ENCODE measurements around the gene IPO4.

- TF ChIP-seq CTCF (CRISPR knock-in tag; IDR thresholded peaks at IDR 0.05), result no peak
- TF ChIP-seq CBFB (CRISPR knock-in tag; IDR thresholded peaks at IDR 0.05), result no peak
- no peak for TF ChIP-seq SMC3 (IDR thresholded peaks at IDR 0.05; ENCODE audit: low read length)
- TF ChIP-seq FOXK2 (IDR thresholded peaks at IDR 0.05), result no peak
- TF ChIP-seq ATF3 (CRISPR knock-in tag; IDR thresholded peaks at IDR 0.05), result no peak
- TF ChIP-seq SAFB2 (CRISPR knock-in tag; IDR thresholded peaks at IDR 0.05; ENCODE audit: borderline replicate concordance, low read depth), result no peak
- no peak for TF ChIP-seq ZNF619 (CRISPR knock-in tag; IDR thresholded peaks at IDR 0.05)
- TF ChIP-seq RBM22 (optimal IDR thresholded peaks at IDR 0.05; ENCODE audit: low read length), result no peak
- TF ChIP-seq ZNF552 (CRISPR knock-in tag; IDR thresholded peaks at IDR 0.05; ENCODE audit: borderline replicate concordance), result no peak
- TF ChIP-seq PAX8 (CRISPR knock-in tag; IDR thresholded peaks at IDR 0.05; ENCODE audit: borderline replicate concordance), result no peak
- no peak for TF ChIP-seq ATF2 (CRISPR knock-in tag; IDR thresholded peaks at IDR 0.05)
Observed at GRCh38 chr14:24178399-24179178, 10.0 kb downstream of the IPO4 start.

Data from HepG2 (cell line).